Measurements from ENCODE around the gene SMARCAL1.

Gene SMARCAL1

GRCh38 chr2:216392945-216393840, 19.1 kb upstream of the SMARCAL1 start:
- no peak for DNase-seq (ENCODE audit: low read depth in 2 of 2)

- DNase-seq (ENCODE audit: low read depth in 2 of 2), result no peak
These were observed 17.4 kb upstream of the SMARCAL1 start for GRCh38 chr2:216394881-216395280.

- DNase-seq (ENCODE audit: low read depth in 2 of 2), result no peak
These were observed 12.7 kb upstream of the SMARCAL1 start for GRCh38 chr2:216399621-216400020.

GRCh38 chr2:216402751-216403150, 9.5 kb upstream of the SMARCAL1 start:
- no peak for DNase-seq (ENCODE audit: low read depth in 2 of 2)

- peak in 1 of 2 donors; percentile 11 for DNase-seq (ENCODE audit: low read depth in 2 of 2)
These were observed 8.2 kb upstream of the SMARCAL1 start for GRCh38 chr2:216404010-216404618.

GRCh38 chr2:216405588-216405987, 6.7 kb upstream of the SMARCAL1 start:
- DNase-seq (ENCODE audit: low read depth in 2 of 2), result no peak

- no peak for DNase-seq (ENCODE audit: low read depth in 2 of 2)
These were observed 5.5 kb upstream of the SMARCAL1 start for GRCh38 chr2:216406826-216407225.

GRCh38 chr2:216408426-216409290, 3.6 kb upstream of the SMARCAL1 start:
- no peak for DNase-seq (ENCODE audit: low read depth in 2 of 2)

- DNase-seq (ENCODE audit: low read depth in 2 of 2), result no peak
These were observed 1.7 kb upstream of the SMARCAL1 start for GRCh38 chr2:216410550-216410949.

GRCh38 chr2:216413882-216414281, 1.6 kb downstream of the SMARCAL1 start:
- DNase-seq (ENCODE audit: low read depth in 2 of 2), result no peak

GRCh38 chr2:216414772-216415319, 2.6 kb downstream of the SMARCAL1 start:
- no peak for DNase-seq (ENCODE audit: low read depth in 2 of 2)

GRCh38 chr2:216415541-216415940, 3.3 kb downstream of the SMARCAL1 start:
- no peak for DNase-seq (ENCODE audit: low read depth in 2 of 2)

GRCh38 chr2:216416571-216417307, 4.5 kb downstream of the SMARCAL1 start:
- no peak for DNase-seq (ENCODE audit: low read depth in 2 of 2)

- DNase-seq (ENCODE audit: low read depth in 2 of 2), result no peak
These were observed 6.7 kb downstream of the SMARCAL1 start for GRCh38 chr2:216418981-216419380.

- no peak for DNase-seq (ENCODE audit: low read depth in 2 of 2)
These were observed 8.2 kb downstream of the SMARCAL1 start for GRCh38 chr2:216420367-216421101.

- no peak for DNase-seq (ENCODE audit: low read depth in 2 of 2)
These were observed 10.8 kb downstream of the SMARCAL1 start for GRCh38 chr2:216423071-216423470.

GRCh38 chr2:216424274-216424673, 12.0 kb downstream of the SMARCAL1 start:
- no peak for DNase-seq (ENCODE audit: low read depth in 2 of 2)

- no peak for DNase-seq (ENCODE audit: low read depth in 2 of 2)
These were observed 12.9 kb downstream of the SMARCAL1 start for GRCh38 chr2:216425008-216425787.

- DNase-seq (ENCODE audit: low read depth in 2 of 2), result no peak
These were observed 14.0 kb downstream of the SMARCAL1 start for GRCh38 chr2:216426166-216426777.

Measured in stimulated activated CD4-positive, alpha-beta T cell treated with anti-CD3 and anti-CD28 coated beads, Interleukin-1b, Interleukin-23, amount 100 ng/mL, for 1 hour (primary cell).